AG10803 (cell line): Measurements from ENCODE around the gene MAN1A1.

Source experiments
- DNase-seq: peaks from one replicate; pipeline ENCODE4 v3.0.0; 2010; ENCODE audit warnings: low read depth
- H3K4me3 ChIP-seq: 2 replicates; pipeline ENCODE4 v1.5.1; 2011; ENCODE audit warnings: mild to moderate bottlenecking, low read length, control low read depth
- CTCF ChIP-seq: conservative IDR thresholded peaks from 2 replicates; pipeline ENCODE4 v1.5.1; 2011; ENCODE audit warnings: mild to moderate bottlenecking, low read length, control low read depth, inconsistent platforms

MAN1A1 gene

GRCh38 chr6:119322034-119322433, 27.5 kb downstream of the MAN1A1 start:
- no peak overlapping the region for H3K4me3 ChIP-seq
- no peak for TF ChIP-seq CTCF
- DNase-seq, result no peak

GRCh38 chr6:119319694-119320093, 29.9 kb downstream of the MAN1A1 start:
- no peak for DNase-seq
- no peak for TF ChIP-seq CTCF
- no peak overlapping the region for H3K4me3 ChIP-seq

- TF ChIP-seq CTCF, result no peak
- no peak overlapping the region for H3K4me3 ChIP-seq
- no peak for DNase-seq
These were observed 30.8 kb downstream of the MAN1A1 start for GRCh38 chr6:119318730-119319129.

GRCh38 chr6:119318176-119318575, 31.4 kb downstream of the MAN1A1 start:
- TF ChIP-seq CTCF, result no peak
- DNase-seq, result no peak
- no peak overlapping the region for H3K4me3 ChIP-seq

GRCh38 chr6:119317007-119317406, 32.6 kb downstream of the MAN1A1 start:
- no peak overlapping the region for H3K4me3 ChIP-seq
- DNase-seq, result no peak
- TF ChIP-seq CTCF, result no peak

- no peak overlapping the region for H3K4me3 ChIP-seq
- no peak for DNase-seq
- TF ChIP-seq CTCF, result no peak
These were observed 34.7 kb downstream of the MAN1A1 start for GRCh38 chr6:119314885-119315272.

- no peak for TF ChIP-seq CTCF
- no peak overlapping the region for H3K4me3 ChIP-seq
- no peak for DNase-seq
These were observed 35.4 kb downstream of the MAN1A1 start for GRCh38 chr6:119313937-119314884.
